Measurements from ENCODE around the gene GPRC5C.

Gene GPRC5C

GRCh38 chr17:74461611-74462010 is 29.7 kb downstream of the GPRC5C start:
- 87 to 89% methylated on average over 9 of the region's 10 CpGs for WGBS, 2 experiments (ENCODE audit: insufficient coverage in 2 of 2)
- H3K27ac ChIP-seq (ENCODE audit: low read depth, low read length, severe bottlenecking): no peak overlapping the region

GRCh38 chr17:74464730-74465377 is 33.0 kb downstream of the GPRC5C start:
- H3K4me3 ChIP-seq (ENCODE audit: extremely low read depth, insufficient read depth, low read length, poor library complexity, severe bottlenecking): no peak overlapping the region
- H3K36me3 ChIP-seq (ENCODE audit: control insufficient read depth, insufficient read depth, low read length): no peaks in the 10 kb centered on the region
- H3K27ac ChIP-seq (ENCODE audit: low read depth, low read length, severe bottlenecking): no peak overlapping the region
- H3K4me1 ChIP-seq (ENCODE audit: control insufficient read depth, insufficient read depth, low read length, poor library complexity, severe bottlenecking): no peaks in the 10 kb centered on the region
- WGBS, 2 experiments (ENCODE audit: insufficient coverage in 2 of 2): 90 to 97% methylated on average over 7 of the region's 7 CpGs
- no peaks in the 10 kb centered on the region for H3K9me3 ChIP-seq (ENCODE audit: control insufficient read depth, low read length)

More at GRCh38 chr17:74461611-74462010, 29.7 kb downstream of the GPRC5C start:
- Histone ChIP-seq H3K36me3 (ENCODE audit: control insufficient read depth, insufficient read depth, low read length) (no peaks in the 10 kb centered on the region), H3K4me1 (ENCODE audit: control insufficient read depth, insufficient read depth, low read length, poor library complexity, severe bottlenecking) (no peaks in the 10 kb centered on the region), H3K9me3 (ENCODE audit: control insufficient read depth, low read length) (no peaks in the 10 kb centered on the region), H3K4me3 (ENCODE audit: extremely low read depth, insufficient read depth, low read length, poor library complexity, severe bottlenecking) (no peak overlapping the region)

GRCh38 chr17:74465378-74466110 is 33.7 kb downstream of the GPRC5C start:
- Histone ChIP-seq H3K27ac (ENCODE audit: low read depth, low read length, severe bottlenecking) (no peak overlapping the region), H3K9me3 (ENCODE audit: control insufficient read depth, low read length) (no peaks in the 10 kb centered on the region), H3K36me3 (ENCODE audit: control insufficient read depth, insufficient read depth, low read length) (no peaks in the 10 kb centered on the region), H3K4me1 (ENCODE audit: control insufficient read depth, insufficient read depth, low read length, poor library complexity, severe bottlenecking) (no peaks in the 10 kb centered on the region), H3K4me3 (ENCODE audit: extremely low read depth, insufficient read depth, low read length, poor library complexity, severe bottlenecking) (no peak overlapping the region)
- 86 to 90% methylated on average over 7 to 8 of the region's 8 CpGs for WGBS, 2 experiments (ENCODE audit: insufficient coverage in 2 of 2)

GRCh38 chr17:74466111-74466827 is 34.4 kb downstream of the GPRC5C start, which contains the start of gene CD300A:
TSS of gene CD300A (plus strand) at chr17:74466634. CDS start at chr17:74466704, 70 bp downstream.
- Histone ChIP-seq H3K27ac (ENCODE audit: low read depth, low read length, severe bottlenecking) (no peak within 1 kb of the TSS), H3K36me3 (ENCODE audit: control insufficient read depth, insufficient read depth, low read length) (no peaks in the 10 kb centered on the region), H3K9me3 (ENCODE audit: control insufficient read depth, low read length) (no peaks in the 10 kb centered on the region), H3K4me1 (ENCODE audit: control insufficient read depth, insufficient read depth, low read length, poor library complexity, severe bottlenecking) (no peaks in the 10 kb centered on the region), H3K4me3 (ENCODE audit: extremely low read depth, insufficient read depth, low read length, poor library complexity, severe bottlenecking) (no peak within 1 kb of the TSS)
- 82 to 90% methylated on average over 22 of the region's 25 CpGs for WGBS, 2 experiments (ENCODE audit: insufficient coverage in 2 of 2)

- WGBS, 2 experiments (ENCODE audit: insufficient coverage in 2 of 2): 84% methylated on average over 6 to 10 of the region's 11 CpGs
- no peaks in the 10 kb centered on the region for H3K9me3 ChIP-seq (ENCODE audit: control insufficient read depth, low read length)
- no peak overlapping the region for H3K4me3 ChIP-seq (ENCODE audit: extremely low read depth, insufficient read depth, low read length, poor library complexity, severe bottlenecking)
- H3K27ac ChIP-seq (ENCODE audit: low read depth, low read length, severe bottlenecking): no peak overlapping the region
- no peaks in the 10 kb centered on the region for H3K4me1 ChIP-seq (ENCODE audit: control insufficient read depth, insufficient read depth, low read length, poor library complexity, severe bottlenecking)
- no peaks in the 10 kb centered on the region for H3K36me3 ChIP-seq (ENCODE audit: control insufficient read depth, insufficient read depth, low read length)
Measured at GRCh38 chr17:74466828-74467184, 34.9 kb downstream of the GPRC5C start.

GRCh38 chr17:74467221-74467951 is 35.5 kb downstream of the GPRC5C start:
- H3K36me3 ChIP-seq (ENCODE audit: control insufficient read depth, insufficient read depth, low read length): no peaks in the 10 kb centered on the region
- H3K4me3 ChIP-seq (ENCODE audit: extremely low read depth, insufficient read depth, low read length, poor library complexity, severe bottlenecking): no peak overlapping the region
- H3K9me3 ChIP-seq (ENCODE audit: control insufficient read depth, low read length): no peaks in the 10 kb centered on the region
- no peaks in the 10 kb centered on the region for H3K4me1 ChIP-seq (ENCODE audit: control insufficient read depth, insufficient read depth, low read length, poor library complexity, severe bottlenecking)
- H3K27ac ChIP-seq (ENCODE audit: low read depth, low read length, severe bottlenecking): no peak overlapping the region
- 57 to 69% methylated on average over 7 to 11 of the region's 21 CpGs for WGBS, 2 experiments (ENCODE audit: insufficient coverage in 2 of 2)

- H3K4me1 ChIP-seq (ENCODE audit: control insufficient read depth, insufficient read depth, low read length, poor library complexity, severe bottlenecking): no peaks in the 10 kb centered on the region
- WGBS, 2 experiments (ENCODE audit: insufficient coverage in 2 of 2): 100% methylated on average over 2 to 3 of the region's 3 CpGs
- no peak overlapping the region for H3K27ac ChIP-seq (ENCODE audit: low read depth, low read length, severe bottlenecking)
- H3K9me3 ChIP-seq (ENCODE audit: control insufficient read depth, low read length): peaks cover 14% of the 10 kb centered on the region
- no peaks in the 10 kb centered on the region for H3K36me3 ChIP-seq (ENCODE audit: control insufficient read depth, insufficient read depth, low read length)
- H3K4me3 ChIP-seq (ENCODE audit: extremely low read depth, insufficient read depth, low read length, poor library complexity, severe bottlenecking): no peak overlapping the region
Measured at GRCh38 chr17:74471341-74471740, 39.5 kb downstream of the GPRC5C start.

GRCh38 chr17:74472890-74473289 is 41.0 kb downstream of the GPRC5C start:
- 83 to 92% methylated on average over 1 to 4 of the region's 4 CpGs for WGBS, 2 experiments (ENCODE audit: insufficient coverage in 2 of 2)
- no peak overlapping the region for H3K27ac ChIP-seq (ENCODE audit: low read depth, low read length, severe bottlenecking)
- no peak overlapping the region for H3K4me3 ChIP-seq (ENCODE audit: extremely low read depth, insufficient read depth, low read length, poor library complexity, severe bottlenecking)
- no peaks in the 10 kb centered on the region for H3K4me1 ChIP-seq (ENCODE audit: control insufficient read depth, insufficient read depth, low read length, poor library complexity, severe bottlenecking)
- no peaks in the 10 kb centered on the region for H3K36me3 ChIP-seq (ENCODE audit: control insufficient read depth, insufficient read depth, low read length)
- peaks cover 15% of the 10 kb centered on the region for H3K9me3 ChIP-seq (ENCODE audit: control insufficient read depth, low read length)

GRCh38 chr17:74473294-74473693 is 41.4 kb downstream of the GPRC5C start:
- Histone ChIP-seq H3K27ac (ENCODE audit: low read depth, low read length, severe bottlenecking) (no peak overlapping the region), H3K36me3 (ENCODE audit: control insufficient read depth, insufficient read depth, low read length) (no peaks in the 10 kb centered on the region), H3K4me1 (ENCODE audit: control insufficient read depth, insufficient read depth, low read length, poor library complexity, severe bottlenecking) (no peaks in the 10 kb centered on the region), H3K4me3 (ENCODE audit: extremely low read depth, insufficient read depth, low read length, poor library complexity, severe bottlenecking) (no peak overlapping the region), H3K9me3 (ENCODE audit: control insufficient read depth, low read length) (peaks cover 15% of the 10 kb centered on the region)
- 88% methylated on average over 5 to 6 of the region's 8 CpGs for WGBS, 2 experiments (ENCODE audit: insufficient coverage in 2 of 2)

- Histone ChIP-seq H3K36me3 (ENCODE audit: control insufficient read depth, insufficient read depth, low read length) (no peaks in the 10 kb centered on the region), H3K4me3 (ENCODE audit: extremely low read depth, insufficient read depth, low read length, poor library complexity, severe bottlenecking) (no peak overlapping the region), H3K4me1 (ENCODE audit: control insufficient read depth, insufficient read depth, low read length, poor library complexity, severe bottlenecking) (no peaks in the 10 kb centered on the region), H3K9me3 (ENCODE audit: control insufficient read depth, low read length) (peaks cover 15% of the 10 kb centered on the region), H3K27ac (ENCODE audit: low read depth, low read length, severe bottlenecking) (no peak overlapping the region)
- WGBS, 2 experiments (ENCODE audit: insufficient coverage in 2 of 2): 84 to 89% methylated on average over 6 of the region's 9 CpGs
Measured at GRCh38 chr17:74474043-74474792, 42.3 kb downstream of the GPRC5C start.

Measured in mesodermal cell (in vitro differentiated cells).